Stimulated activated CD4-positive, alpha-beta T cell treated with anti-CD3 and anti-CD28 coated beads, TNF-alpha, amount 100 ng/mL, for 4 hours (primary cell): ENCODE data around the gene TTC17.
A peak's percentile ranks its signal among the peaks of the same experiment; 100 is the strongest.
"Not testable (repeated sequence)": the region's sequence is repeated elsewhere in the genome, so short reads cannot be mapped to it uniquely, and the experiment has no call there.

Experiments
- DNase-seq, 3 experiments: peaks; one replicate each; pipeline ENCODE4 v3.0.0-alpha.2; 2020; ENCODE audit warnings: low read depth in 3 of 3

Gene TTC17

GRCh38 chr11:43358801-43359421, at the start of gene TTC17:
Gene TTC17, plus strand, starts transcription at chr11:43358920. Its CDS starts 35 bp downstream, at chr11:43358955.
- peak; percentile 87 for DNase-seq

- peak; percentile 77 to 90 (median 86) for DNase-seq
These were observed 46.7 kb upstream of the TTC17 start, which contains the start of gene API5 for GRCh38 chr11:43311791-43312607. Gene API5, plus strand, starts transcription at chr11:43311996. Its CDS starts 132 bp downstream, at chr11:43312128.

GRCh38 chr11:43315966-43316365, 42.8 kb upstream of the TTC17 start:
- no peak for DNase-seq

- DNase-seq: no peak
These were observed 42.3 kb upstream of the TTC17 start for GRCh38 chr11:43316451-43316850.

GRCh38 chr11:43327987-43328386, 30.7 kb upstream of the TTC17 start:
- DNase-seq: no peak

GRCh38 chr11:43328482-43328881, 30.2 kb upstream of the TTC17 start:
- no peak for DNase-seq

- DNase-seq: no peak
These were observed 17.6 kb upstream of the TTC17 start for GRCh38 chr11:43341159-43341558.

- not testable (repeated sequence) for DNase-seq
These were observed 7.3 kb upstream of the TTC17 start for GRCh38 chr11:43351426-43351825.

GRCh38 chr11:43354311-43354710, 4.4 kb upstream of the TTC17 start:
- no peak for DNase-seq

GRCh38 chr11:43356336-43356735, 2.4 kb upstream of the TTC17 start:
- DNase-seq: no peak

- no peak for DNase-seq
These were observed 380 bp upstream of the TTC17 start for GRCh38 chr11:43358279-43358800.

GRCh38 chr11:43359422-43359818, 700 bp downstream of the TTC17 start:
- peak in 2 of 3 experiments; percentile 2 to 21 for DNase-seq

GRCh38 chr11:43360361-43361032, 1.8 kb downstream of the TTC17 start:
- no peak for DNase-seq

GRCh38 chr11:43366677-43367076, 8.0 kb downstream of the TTC17 start:
- no peak for DNase-seq

GRCh38 chr11:43367382-43368178, 8.9 kb downstream of the TTC17 start:
- DNase-seq: no peak

- DNase-seq: no peak
These were observed 17.3 kb downstream of the TTC17 start for GRCh38 chr11:43376065-43376464.

- no peak for DNase-seq
These were observed 17.9 kb downstream of the TTC17 start for GRCh38 chr11:43376594-43376993.

GRCh38 chr11:43377389-43377788, 18.7 kb downstream of the TTC17 start:
- DNase-seq: no peak

- no peak for DNase-seq
These were observed 20.2 kb downstream of the TTC17 start for GRCh38 chr11:43378897-43379296.

- no peak for DNase-seq
These were observed 23.1 kb downstream of the TTC17 start for GRCh38 chr11:43381802-43382201.

GRCh38 chr11:43382614-43383013, 23.9 kb downstream of the TTC17 start:
- DNase-seq: no peak
